KG1 (cell line): Measurements from ENCODE around the gene FAM83E.

Source experiments
- DNase-seq: peaks from one replicate; lab custom pipeline; 2025; lab: John Stamatoyannopoulos, UW

Gene FAM83E

DNA sequence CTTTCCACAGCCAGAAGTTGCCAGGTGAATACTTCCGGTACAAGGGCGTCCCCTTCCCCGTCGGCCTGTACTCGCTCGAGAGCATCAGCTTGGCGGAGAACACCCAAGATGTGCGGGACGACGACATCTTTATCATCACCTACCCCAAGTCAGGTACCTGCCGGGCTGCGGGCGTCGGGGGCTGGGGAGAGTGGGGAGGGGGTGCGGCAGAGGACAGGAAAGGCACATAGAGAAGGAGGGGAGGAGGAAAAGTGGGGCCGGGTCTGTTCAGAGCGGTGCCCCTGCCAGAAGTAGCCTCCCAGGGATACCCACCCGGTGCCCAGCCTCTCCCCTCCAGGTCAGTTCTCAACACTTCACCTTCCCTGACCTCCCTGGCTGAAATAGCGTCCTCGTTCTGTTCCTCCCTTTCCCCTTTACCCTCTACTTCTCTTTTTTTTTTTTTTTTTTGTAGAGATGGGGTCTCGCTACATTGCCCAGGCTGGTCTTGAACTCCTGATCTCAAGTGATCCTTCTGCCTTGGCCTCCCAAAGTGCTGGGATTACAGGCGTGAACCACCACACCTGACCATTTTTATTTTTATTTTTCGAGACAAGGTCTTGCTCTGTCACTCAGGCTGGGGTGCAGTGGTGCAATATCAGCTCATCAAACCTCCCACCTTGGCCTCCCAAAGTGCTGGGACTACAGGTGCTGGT is 38.8 kb downstream of the FAM83E start:
- DNase-seq: no peak

DNA sequence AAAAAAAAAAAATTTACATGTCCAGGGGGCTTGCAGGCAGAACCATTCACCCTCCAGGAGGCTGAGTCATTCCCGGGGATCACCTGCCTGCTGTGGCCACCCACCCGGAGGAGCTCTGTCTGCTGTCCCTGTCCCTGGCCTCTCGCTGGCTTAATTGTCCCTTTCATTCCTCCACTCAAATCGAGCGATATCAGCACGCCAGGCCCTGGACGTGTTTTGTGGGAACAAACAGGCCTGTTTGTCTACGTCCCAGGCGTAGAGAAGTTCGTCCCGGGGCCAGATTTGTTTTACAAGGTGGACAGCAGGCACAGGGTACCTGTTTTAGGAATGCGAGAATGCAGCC is 41.7 kb downstream of the FAM83E start:
- DNase-seq: no peak

DNA sequence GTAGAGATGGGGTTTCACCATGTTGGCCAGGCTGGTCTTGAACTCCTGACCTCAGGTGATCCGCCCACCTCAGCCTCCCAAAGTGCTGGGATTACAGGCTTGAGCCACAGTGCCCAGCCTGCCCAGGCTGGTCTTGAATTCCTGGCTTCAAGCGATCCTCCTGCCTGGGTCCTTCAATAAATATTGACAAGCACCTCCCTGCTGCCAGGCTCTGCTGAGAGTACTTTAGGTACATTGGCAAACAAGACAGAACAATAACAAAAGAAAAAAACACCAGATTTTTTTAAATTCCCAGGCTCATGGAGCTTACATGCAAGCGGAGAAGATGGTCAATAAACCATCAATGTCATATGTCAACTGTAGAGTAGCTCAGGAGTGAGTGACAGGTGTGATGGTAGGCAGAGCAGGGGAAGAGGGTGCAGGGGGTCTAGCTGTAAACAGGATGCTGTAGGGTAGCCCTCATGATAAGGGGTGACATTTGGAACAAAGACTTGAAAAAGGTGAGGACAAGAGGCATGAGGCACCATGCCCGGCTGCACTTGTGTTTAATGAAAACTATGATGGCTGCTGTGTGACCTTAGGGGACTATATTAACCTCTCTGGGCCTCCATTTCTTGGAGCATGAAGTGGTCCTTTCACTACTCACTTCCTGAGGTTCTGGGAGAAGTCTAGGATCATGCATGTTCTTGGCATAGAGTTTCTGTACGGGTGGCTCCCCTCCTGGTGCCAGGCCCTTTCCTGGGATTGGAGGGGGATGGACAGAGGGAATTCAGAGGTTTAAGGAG is 43.3 kb downstream of the FAM83E start:
- no peak for DNase-seq

DNA sequence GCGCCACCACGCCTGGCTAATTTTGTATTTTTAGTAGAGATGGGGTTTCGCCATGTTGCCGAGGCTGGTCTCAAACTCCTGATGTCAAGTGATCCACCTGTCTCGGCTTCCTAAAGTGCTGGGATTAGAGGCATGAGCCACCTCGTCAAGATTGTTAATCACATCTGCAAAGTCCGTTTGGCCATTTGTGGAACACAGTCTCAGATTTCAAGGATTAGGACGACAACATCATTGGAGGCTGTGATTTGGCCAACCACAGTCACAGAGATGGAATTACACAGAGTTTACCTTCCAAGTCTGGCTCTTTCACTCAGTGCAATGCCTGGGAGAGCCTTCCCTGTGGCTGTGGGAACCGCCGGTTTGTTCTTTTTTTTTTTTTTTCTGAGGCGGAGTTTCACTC is 45.1 kb downstream of the FAM83E start:
- no peak for DNase-seq

DNA sequence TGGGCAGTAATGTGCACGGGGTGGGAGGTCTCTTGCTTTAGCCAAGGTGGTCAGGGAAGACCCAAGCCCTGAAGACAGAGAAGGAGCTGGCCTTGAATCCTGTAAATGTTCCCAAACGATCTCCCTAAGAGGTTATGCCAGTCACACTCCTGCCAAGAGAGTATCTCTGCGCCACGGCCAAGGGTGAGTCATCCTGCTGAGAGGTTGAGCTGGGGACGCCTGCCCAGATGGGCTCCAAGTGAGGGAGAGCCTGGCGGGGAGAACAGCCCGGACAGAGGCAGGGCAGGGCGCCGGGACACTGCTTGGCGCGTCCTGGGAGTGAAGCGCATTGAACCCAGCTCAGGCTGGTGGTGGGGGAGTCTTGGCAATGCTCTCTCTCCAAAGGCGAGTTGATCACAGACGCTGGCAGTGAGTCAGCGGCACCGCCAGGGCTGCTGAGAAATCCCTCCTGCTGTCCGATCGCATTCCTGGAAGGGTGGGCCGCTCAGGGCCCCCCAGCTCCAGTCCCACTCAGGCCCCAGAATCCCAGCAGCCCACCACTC is 46.5 kb downstream of the FAM83E start:
- DNase-seq: no peak

DNA sequence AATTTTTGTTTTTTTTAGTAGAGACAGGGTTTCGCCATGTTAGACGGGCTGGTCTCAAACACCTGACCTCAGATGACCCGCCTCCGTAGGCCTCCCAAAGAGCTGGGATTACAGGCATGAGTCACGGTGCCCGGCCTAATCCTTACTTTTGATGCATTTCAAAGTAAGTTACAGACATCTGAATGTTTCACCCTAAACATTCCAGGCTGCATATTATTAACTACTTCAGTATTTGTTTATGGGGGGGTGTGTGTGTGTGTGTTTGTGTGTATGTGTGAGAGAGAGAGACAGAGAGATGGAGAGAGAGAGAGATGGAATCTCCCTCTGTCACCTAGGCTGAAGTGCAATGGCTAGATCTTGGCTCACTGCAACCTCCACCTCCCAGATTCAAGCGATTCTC is 49.8 kb downstream of the FAM83E start:
- DNase-seq: no peak
